ENCODE measurements around the gene DCDC1.

DCDC1 gene

GRCh38 chr11:31026315-31026714 lies 343.2 kb downstream of the DCDC1 start:
- Histone ChIP-seq H3K4me3 (ENCODE audit: low read length) (no peak overlapping the region), H3K27ac (ENCODE audit: low read length) (no peak overlapping the region), H3K4me1 (ENCODE audit: low read length) (no peaks in the 10 kb centered on the region), H4K20me1 (ENCODE audit: insufficient read depth, low read length) (no peaks in the 10 kb centered on the region), H3K36me3 (replicated peaks; ENCODE audit: low read depth, low read length) (no peaks in the 10 kb centered on the region), H3K27me3 (ENCODE audit: low read depth, low read length) (no peaks in the 10 kb centered on the region), H3K4me2 (ENCODE audit: low read length) (no peak overlapping the region), H3K9ac (ENCODE audit: low read length) (no peak overlapping the region), H3K79me2 (ENCODE audit: low read length) (no peaks in the 10 kb centered on the region), H3K9me3 (ENCODE audit: insufficient read depth, low read length) (no peaks in the 10 kb centered on the region), H2AFZ (ENCODE audit: low read depth, low read length) (no peak overlapping the region)
- TF ChIP-seq EZH2phosphoT487 (IDR thresholded peaks at IDR 0.05; ENCODE audit: low read depth) (no peak), CTCF (IDR thresholded peaks at IDR 0.05; ENCODE audit: low read depth, low read length) (no peak)

- H3K9me3 ChIP-seq (ENCODE audit: insufficient read depth, low read length) = no peaks in the 10 kb centered on the region
- H3K4me1 ChIP-seq (ENCODE audit: low read length) = no peaks in the 10 kb centered on the region
- no peak overlapping the region for H3K27ac ChIP-seq (ENCODE audit: low read length)
- no peak overlapping the region for H3K9ac ChIP-seq (ENCODE audit: low read length)
- H3K27me3 ChIP-seq (ENCODE audit: low read depth, low read length) = no peaks in the 10 kb centered on the region
- no peak for TF ChIP-seq EZH2phosphoT487 (IDR thresholded peaks at IDR 0.05; ENCODE audit: low read depth)
- TF ChIP-seq CTCF (IDR thresholded peaks at IDR 0.05; ENCODE audit: low read depth, low read length) = no peak
- H3K79me2 ChIP-seq (ENCODE audit: low read length) = no peaks in the 10 kb centered on the region
- no peaks in the 10 kb centered on the region for H4K20me1 ChIP-seq (ENCODE audit: insufficient read depth, low read length)
- no peak overlapping the region for H3K4me2 ChIP-seq (ENCODE audit: low read length)
- no peaks in the 10 kb centered on the region for H3K36me3 ChIP-seq (replicated peaks; ENCODE audit: low read depth, low read length)
- no peak overlapping the region for H3K4me3 ChIP-seq (ENCODE audit: low read length)
- H2AFZ ChIP-seq (ENCODE audit: low read depth, low read length) = no peak overlapping the region
Observed at GRCh38 chr11:31022080-31022479, 347.5 kb downstream of the DCDC1 start.

GRCh38 chr11:31019786-31020185 lies 349.8 kb downstream of the DCDC1 start:
- H3K36me3 ChIP-seq (replicated peaks; ENCODE audit: low read depth, low read length) = no peaks in the 10 kb centered on the region
- H3K9me3 ChIP-seq (ENCODE audit: insufficient read depth, low read length) = no peaks in the 10 kb centered on the region
- H4K20me1 ChIP-seq (ENCODE audit: insufficient read depth, low read length) = no peaks in the 10 kb centered on the region
- no peak overlapping the region for H3K4me2 ChIP-seq (ENCODE audit: low read length)
- no peaks in the 10 kb centered on the region for H3K27me3 ChIP-seq (ENCODE audit: low read depth, low read length)
- no peaks in the 10 kb centered on the region for H3K79me2 ChIP-seq (ENCODE audit: low read length)
- no peak overlapping the region for H3K9ac ChIP-seq (ENCODE audit: low read length)
- H3K27ac ChIP-seq (ENCODE audit: low read length) = no peak overlapping the region
- H3K4me1 ChIP-seq (ENCODE audit: low read length) = no peaks in the 10 kb centered on the region
- TF ChIP-seq CTCF (IDR thresholded peaks at IDR 0.05; ENCODE audit: low read depth, low read length) = no peak
- no peak for TF ChIP-seq EZH2phosphoT487 (IDR thresholded peaks at IDR 0.05; ENCODE audit: low read depth)
- no peak overlapping the region for H3K4me3 ChIP-seq (ENCODE audit: low read length)
- H2AFZ ChIP-seq (ENCODE audit: low read depth, low read length) = no peak overlapping the region

GRCh38 chr11:31005202-31005601 lies 364.3 kb downstream of the DCDC1 start:
- Histone ChIP-seq H3K27me3 (ENCODE audit: low read depth, low read length) (no peaks in the 10 kb centered on the region), H3K4me1 (ENCODE audit: low read length) (no peaks in the 10 kb centered on the region), H3K4me3 (ENCODE audit: low read length) (no peak overlapping the region), H3K36me3 (replicated peaks; ENCODE audit: low read depth, low read length) (no peaks in the 10 kb centered on the region), H3K79me2 (ENCODE audit: low read length) (no peaks in the 10 kb centered on the region), H2AFZ (ENCODE audit: low read depth, low read length) (no peak overlapping the region), H4K20me1 (ENCODE audit: insufficient read depth, low read length) (no peaks in the 10 kb centered on the region), H3K4me2 (ENCODE audit: low read length) (no peak overlapping the region), H3K9ac (ENCODE audit: low read length) (no peak overlapping the region), H3K27ac (ENCODE audit: low read length) (no peak overlapping the region), H3K9me3 (ENCODE audit: insufficient read depth, low read length) (no peaks in the 10 kb centered on the region)
- TF ChIP-seq EZH2phosphoT487 (IDR thresholded peaks at IDR 0.05; ENCODE audit: low read depth) (no peak), CTCF (IDR thresholded peaks at IDR 0.05; ENCODE audit: low read depth, low read length) (no peak)
